H1 (cell line): Measurements from ENCODE around the gene PACSIN2. TPM values are rescaled to one million over a fixed set of nuclear protein-coding genes. Genes with fewer than 3 reads are reported as not detected.

ENCODE experiments used
- CTCF ChIA-PET: fragments of 300-600 bp; sonication (Branson Sonifier 250); formaldehyde crosslinking; loops from one replicate; lab custom pipeline; 2021; ENCODE audit not compliant: partially characterized antibody; lab: Charles Lee
- POLR2A ChIA-PET: fragments of 300-600 bp; sonication (Branson Sonifier 250); formaldehyde crosslinking; loops from one replicate; lab custom pipeline; 2021; ENCODE audit warnings: inconsistent platforms; ENCODE audit not compliant: partially characterized antibody; lab: Charles Lee
- DNase-seq, 2 experiments: peaks; one replicate each; pipeline versions ENCODE4 v3.0.0 to v3.0.0-alpha.2; 2010 to 2022; ENCODE audit warnings: low spot score in 2 of 2, low read depth in 1 of 2, mixed read lengths in 1 of 2
- FAIRE-seq: peaks from 2 replicates; lab custom pipeline; 2011; peaks lifted over from hg19 to GRCh38; lab: Jason Lieb, UNC
- H2AFZ ChIP-seq: 2 replicates; pipeline ENCODE4 v1.8.1; 2012; ENCODE audit warnings: low read length, inconsistent platforms
- H2AK5ac ChIP-seq: 2 replicates; pipeline ENCODE4 v1.6.1; 2013; ENCODE audit warnings: low read depth, low read length
- H2BK120ac ChIP-seq: replicated peaks from 2 replicates; pipeline ENCODE3; 2013; ENCODE audit warnings: low read depth, low read length, inconsistent platforms
- H2BK12ac ChIP-seq: 2 replicates; pipeline ENCODE4 v1.6.1; 2013; ENCODE audit warnings: low read depth, low read length
- H2BK15ac ChIP-seq: 2 replicates; pipeline ENCODE4 v1.6.1; 2013; ENCODE audit warnings: low read length
- H2BK20ac ChIP-seq: 2 replicates; pipeline ENCODE4 v1.6.1; 2013; ENCODE audit warnings: low read length
- H2BK5ac ChIP-seq: 2 replicates; pipeline ENCODE4 v1.6.1; 2013; ENCODE audit warnings: low read depth, low read length
- H3K14ac ChIP-seq: 2 replicates; pipeline ENCODE4 v1.6.1; 2013; ENCODE audit warnings: inconsistent platforms; ENCODE audit not compliant: insufficient read length
- H3K18ac ChIP-seq: 2 replicates; pipeline ENCODE4 v1.6.1; 2013; ENCODE audit warnings: low read length; ENCODE audit errors: extremely low read depth
- H3K23ac ChIP-seq: 2 replicates; pipeline ENCODE4 v1.6.1; 2013; ENCODE audit warnings: inconsistent platforms; ENCODE audit not compliant: insufficient read length
- H3K23me2 ChIP-seq: 2 replicates; pipeline ENCODE4 v1.6.1; 2013; ENCODE audit warnings: low read depth, low read length
- H3K27ac ChIP-seq: 2 replicates; pipeline ENCODE4 v1.6.1; 2011; ENCODE audit warnings: low read depth, low read length, inconsistent platforms
- H3K27me3 ChIP-seq, 4 experiments: replicated peaks in 1 of 4; 1 replicate in 1 of 4; 2 replicates in 3 of 4; pipeline versions ENCODE4 v1.6.1 to v1.8.1; 2011 to 2013; ENCODE audit warnings: low read length in 3 of 4, mild to moderate bottlenecking in 3 of 4, inconsistent platforms in 2 of 4, mixed read lengths in 2 of 4, moderate library complexity in 1 of 4; ENCODE audit not compliant: control insufficient read depth in 3 of 4, insufficient read depth in 3 of 4; ENCODE audit errors: extremely low read depth in 1 of 4
- H3K36me3 ChIP-seq, 4 experiments: 2 replicates each; pipeline versions ENCODE4 v1.6.1 to v1.8.1; 2011 to 2013; ENCODE audit warnings: mild to moderate bottlenecking in 4 of 4, low read length in 3 of 4, moderate library complexity in 2 of 4, control low read depth in 1 of 4, inconsistent platforms in 1 of 4; ENCODE audit not compliant: insufficient read depth in 4 of 4, control insufficient read depth in 2 of 4
- H3K4ac ChIP-seq: replicated peaks from 2 replicates; pipeline ENCODE3; 2013; ENCODE audit warnings: low read length, low read depth, mixed read lengths, inconsistent platforms; ENCODE audit not compliant: insufficient read length
- H3K4me1 ChIP-seq, 4 experiments: replicated peaks in 1 of 4; 1 replicate in 1 of 4; 2 replicates in 3 of 4; pipeline versions ENCODE4 v1.6.1 to v1.8.1; 2011 to 2013; ENCODE audit warnings: low read length in 3 of 4, inconsistent platforms in 2 of 4, mixed read lengths in 1 of 4; ENCODE audit not compliant: insufficient read depth in 4 of 4, control insufficient read depth in 3 of 4
- H3K4me2 ChIP-seq, 2 experiments: 2 replicates each; pipeline versions ENCODE4 v1.6.1 to v1.8.1; 2011 to 2013; ENCODE audit warnings: low read depth in 2 of 2, low read length in 2 of 2, control low read depth in 1 of 2, inconsistent platforms in 1 of 2, mild to moderate bottlenecking in 1 of 2; ENCODE audit not compliant: insufficient read depth in 1 of 2
- H3K4me3 ChIP-seq, 4 experiments: fragments of 200-600, 300-600 bp in 1 of 4; sonication (generic), shearing (Covaris generic), sonication (Bioruptor Twin) in 1 of 4; 2 replicates each; pipeline versions ENCODE4 v1.5.1 to v1.8.1; 2011 to 2016; ENCODE audit warnings: low read length in 4 of 4, low read depth in 3 of 4, control low read depth in 2 of 4, inconsistent platforms in 2 of 4, mild to moderate bottlenecking in 2 of 4, mixed read lengths in 1 of 4, moderate library complexity in 1 of 4; ENCODE audit not compliant: insufficient read depth in 2 of 4; ENCODE audit errors: extremely low read depth in 1 of 4
- H3K56ac ChIP-seq: replicated peaks from 2 replicates; pipeline ENCODE3; 2013; ENCODE audit warnings: low read depth, mild to moderate bottlenecking, mixed read lengths, low read length, inconsistent platforms; ENCODE audit not compliant: insufficient read length
- H3K79me1 ChIP-seq: 2 replicates; pipeline ENCODE4 v1.6.1; 2013; ENCODE audit warnings: low read depth, low read length, control low read depth
- H3K79me2 ChIP-seq, 2 experiments: 2 replicates each; pipeline versions ENCODE4 v1.6.1 to v1.8.1; 2012 to 2013; ENCODE audit warnings: low read length in 2 of 2, mild to moderate bottlenecking in 2 of 2, inconsistent platforms in 1 of 2; ENCODE audit not compliant: insufficient read depth in 2 of 2, control insufficient read depth in 1 of 2
- H3K9ac ChIP-seq, 4 experiments: replicated peaks in 1 of 4; 1 replicate in 1 of 4; 2 replicates in 3 of 4; pipeline versions ENCODE4 v1.6.1 to v1.8.1; 2011 to 2013; ENCODE audit warnings: low read depth in 3 of 4, low read length in 3 of 4, control low read depth in 2 of 4, mild to moderate bottlenecking in 2 of 4, moderate library complexity in 2 of 4, inconsistent platforms in 1 of 4; ENCODE audit errors: extremely low read depth in 1 of 4
- H3K9me3 ChIP-seq, 2 experiments: 2 replicates each; pipeline versions ENCODE4 v1.6.1 to v1.8.1; 2012 to 2013; ENCODE audit warnings: mild to moderate bottlenecking in 2 of 2, moderate library complexity in 2 of 2, control low read depth in 1 of 2, inconsistent platforms in 1 of 2, low read depth in 1 of 2, low read length in 1 of 2, mixed read lengths in 1 of 2; ENCODE audit not compliant: insufficient read depth in 2 of 2
- H4K20me1 ChIP-seq, 2 experiments: replicated peaks in 1 of 2; 2 replicates each; pipeline versions ENCODE3 to v1.8.1; 2011 to 2013; ENCODE audit warnings: inconsistent platforms in 2 of 2, low read length in 2 of 2, mild to moderate bottlenecking in 1 of 2; ENCODE audit not compliant: insufficient read depth in 2 of 2, control insufficient read depth in 1 of 2
- H4K5ac ChIP-seq: 2 replicates; pipeline ENCODE4 v1.6.1; 2013; ENCODE audit warnings: low read length, low read depth, mixed read lengths, inconsistent platforms; ENCODE audit not compliant: insufficient read length
- H4K8ac ChIP-seq: 2 replicates; pipeline ENCODE4 v1.8.0; 2013; ENCODE audit warnings: mild to moderate bottlenecking, moderate library complexity, low read length, inconsistent platforms; ENCODE audit not compliant: insufficient read depth; ENCODE audit errors: extremely low read depth
- H4K91ac ChIP-seq: replicated peaks from 2 replicates; pipeline ENCODE3; 2013; ENCODE audit warnings: low read length, mixed read lengths, inconsistent platforms; ENCODE audit not compliant: insufficient read length
- CBX5 ChIP-seq: fragments of 300-800, 300-1000 bp; sonication (generic); IDR thresholded peaks from 2 replicates; pipeline ENCODE4 v1.7.1; 2016; ENCODE audit warnings: antibody characterized with exemption, low read length, low read depth
- CBX8 ChIP-seq: fragments of 300-800, 300-1000 bp; sonication (generic); IDR thresholded peaks from 2 replicates; pipeline ENCODE4 v1.7.1; 2016; ENCODE audit warnings: low read depth, low read length, borderline replicate concordance
- CTBP2 ChIP-seq: IDR thresholded peaks from 2 replicates; pipeline ENCODE4 v1.7.0; 2011; ENCODE audit warnings: borderline replicate concordance, mild to moderate bottlenecking, moderate library complexity, mixed read lengths, low read length; ENCODE audit not compliant: insufficient read depth, insufficient read length
- GABPA ChIP-seq: IDR thresholded peaks from 2 replicates; pipeline ENCODE4 v1.6.1; 2011; ENCODE audit warnings: mild to moderate bottlenecking, low read length, moderate library complexity, borderline replicate concordance; ENCODE audit not compliant: insufficient read depth
- JUND ChIP-seq: IDR thresholded peaks from 2 replicates; pipeline ENCODE4 v1.6.1; 2011; ENCODE audit warnings: mild to moderate bottlenecking, improper control_type of control experiment, low read length
- KDM4A ChIP-seq: IDR thresholded peaks from one replicate; pipeline ENCODE4 v1.7.1; 2012; ENCODE audit warnings: low read depth, mild to moderate bottlenecking, moderate library complexity, low read length, inconsistent platforms; ENCODE audit not compliant: severe bottlenecking
- POLR2A ChIP-seq, 2 experiments: IDR thresholded peaks; 1 replicate in 1 of 2; 2 replicates in 1 of 2; pipeline ENCODE4 v1.6.1; 2011; ENCODE audit warnings: low read depth in 2 of 2, low read length in 2 of 2, mild to moderate bottlenecking in 2 of 2; ENCODE audit errors: control extremely low read depth in 1 of 2
- POLR2AphosphoS5 ChIP-seq: IDR thresholded peaks from 2 replicates; pipeline ENCODE4 v1.6.1; 2011; ENCODE audit warnings: low read depth, low read length
- RAD21 ChIP-seq, 2 experiments: IDR thresholded peaks in 1 of 2; conservative IDR thresholded peaks in 1 of 2; 2 replicates each; pipeline ENCODE4 v1.6.1; 2011; ENCODE audit warnings: low read depth in 2 of 2, low read length in 2 of 2, improper control_type of control experiment in 1 of 2, inconsistent platforms in 1 of 2, mild to moderate bottlenecking in 1 of 2, moderate library complexity in 1 of 2
- SIN3A ChIP-seq, 2 experiments: IDR thresholded peaks in 1 of 2; conservative IDR thresholded peaks in 1 of 2; 2 replicates each; pipeline ENCODE4 v1.6.1; 2011 to 2012; ENCODE audit warnings: low read length in 2 of 2, improper control_type of control experiment in 1 of 2, low read depth in 1 of 2, mild to moderate bottlenecking in 1 of 2
- SUZ12 ChIP-seq: fragments of 200-600 bp; sonication (generic); IDR thresholded peaks from 2 replicates; pipeline ENCODE4 v1.6.1; 2012; ENCODE audit warnings: mild to moderate bottlenecking, inconsistent platforms, low read length, moderate library complexity, mixed read lengths
- TAF7 ChIP-seq: optimal IDR thresholded peaks from 2 replicates; pipeline ENCODE3; 2011; ENCODE audit warnings: low read depth, mild to moderate bottlenecking, inconsistent platforms, low read length, moderate library complexity, borderline replicate concordance
- YY1 ChIP-seq: IDR thresholded peaks from 2 replicates; pipeline ENCODE4 v1.6.1; 2011; ENCODE audit warnings: low read depth, mild to moderate bottlenecking, low read length
- ZNF274 ChIP-seq: IDR thresholded peaks from 2 replicates; pipeline ENCODE4 v1.7.0; 2012; ENCODE audit warnings: low read length, borderline replicate concordance; ENCODE audit errors: extremely low read depth
- WGBS, 2 experiments: shearing (Covaris generic) in 1 of 2; methylation state at CpG; one replicate each; pipeline versions ENCODE4 v1.1.6 to v1.1.7; 2013 to 2015; ENCODE audit warnings: low lambda C conversion rate in 2 of 2, mixed read lengths in 2 of 2, inconsistent platforms in 1 of 2, low coverage in 1 of 2, missing lambda C conversion rate in 1 of 2; ENCODE audit not compliant: insufficient replicate concordance in 2 of 2, insufficient coverage in 1 of 2, insufficient read length in 1 of 2; ENCODE audit errors: extremely low coverage in 1 of 2, missing lambda C conversion rate in 1 of 2; 5-methylcytosine and 5-hydroxymethylcytosine counted together
- polyA plus RNA-seq, 7 experiments: library from polyadenylated mRNA; depleted of rRNA in 3 of 7; stranded (reverse) in 5 of 7; unstranded in 2 of 7; fragments of >200 nt in 5 of 7; fragments of 200-250 nt in 2 of 7; gene quantifications; 1 replicate in 5 of 7; 2 replicates in 1 of 7; 4 replicates in 1 of 7; pipeline versions ENCODE4 v1.2.1 to v1.2.3, GENCODE V29; 2011 to 2013; ENCODE audit warnings: missing spikeins in 2 of 7, mixed read lengths in 2 of 7
- total RNA-seq: library from RNA; stranded (reverse); fragmentation: NEBNext Ultra II Directional; extraction: Animal tissue kit (Norgen Biotek cat#: 25700); gene quantifications from 2 replicates; pipeline ENCODE4 v1.2.1, GENCODE V29; 2021

Gene PACSIN2
- total and polyA plus RNA-seq, 2 of the 8 experiments (the other 6 are each of a cell fraction or from before 2014, with no cell fraction given), result 44.8 to 64.2 TPM

DNA sequence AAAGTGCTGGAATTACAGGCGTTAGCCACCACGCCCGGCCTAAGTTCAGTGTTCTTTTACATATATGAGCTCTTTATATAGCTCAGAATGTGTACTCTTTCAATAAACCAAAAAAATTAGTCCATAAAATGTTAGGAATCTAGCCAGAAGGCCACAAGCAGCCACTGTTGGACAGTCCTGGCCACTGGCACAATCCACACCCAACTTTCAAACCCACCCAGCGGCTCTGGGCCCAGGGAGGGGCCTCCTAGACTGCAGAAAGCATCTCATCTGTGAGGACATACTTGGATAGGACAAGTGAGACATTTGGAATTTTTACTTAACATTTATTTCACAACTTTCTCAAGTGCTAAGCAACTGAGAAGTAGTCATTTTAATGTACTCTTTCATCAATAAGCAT is 6.4 kb downstream of the PACSIN2 start:
- Histone ChIP-seq H4K5ac (no peak overlapping the region), H2BK5ac (no peak overlapping the region), H2BK120ac (no peak overlapping the region), H3K4me3 (no peak overlapping the region), H3K79me1 (peaks cover 22% of the 10 kb centered on the region), H3K9me3 (no peaks in the 10 kb centered on the region), H2AK5ac (no peak overlapping the region), H3K4me2 (no peak overlapping the region), H3K9ac (no peak overlapping the region), H3K4me1 (peaks cover 6 to 29% (median 19%) of the 10 kb centered on the region in 4 experiments), H3K56ac (no peak overlapping the region), H2BK15ac (no peak overlapping the region), H3K23ac (no peak overlapping the region), H3K27ac (no peak overlapping the region), H4K8ac (no peak overlapping the region), H4K91ac (no peak overlapping the region), H3K36me3 (no peaks in the 10 kb centered on the region), H2AFZ (no peak overlapping the region), H4K20me1 (peaks cover 14 to 32% of the 10 kb centered on the region in 2 experiments), H2BK20ac (no peak overlapping the region), H3K18ac (no peak overlapping the region), H3K27me3 (no peaks in the 10 kb centered on the region), H3K23me2 (no peaks in the 10 kb centered on the region), H3K79me2 (peaks cover 31 to 100% of the 10 kb centered on the region in 2 experiments), H3K4ac (no peak overlapping the region), H3K14ac (no peak overlapping the region), H2BK12ac (no peak overlapping the region)
- DNase-seq (no peak), FAIRE-seq (no peak)
- POLR2A ChIA-PET, result interaction anchor here (0.6 to 8.8 kb wide), 4 partner anchors 6 to 394 kb away, joined by 3 to 94 read pairs (median 3); partner anchors contain the start of genes PACSIN2 and POLDIP3
- CTCF ChIA-PET, result interaction anchor here (1.0 to 1.7 kb wide), 5 partner anchors 8 to 52 kb away, joined by 3 read pairs; no protein-coding TSS in a partner anchor
- 95% methylated on average over 4 of the region's 4 CpGs; no CpG with 5 or more reads in 1 of the 2 experiments for WGBS, 2 experiments
- TF ChIP-seq POLR2AphosphoS5 (no peak), SUZ12 (no peak), YY1 (no peak), RAD21 (IDR thresholded peaks at IDR 0.05 in 1 of 2, conservative IDR thresholded peaks at IDR 0.05 in 1 of 2; ENCODE audit: low read depth in 2 of 2, low read length in 2 of 2) (no peak), TAF7 (no peak), CTBP2 (no peak), ZNF274 (no peak), JUND (no peak), POLR2A (IDR thresholded peaks at IDR 0.05; ENCODE audit: control extremely low read depth in 1 of 2, low read depth in 2 of 2, low read length in 2 of 2) (no peak), SIN3A (conservative IDR thresholded peaks at IDR 0.05 in 1 of 2, IDR thresholded peaks at IDR 0.05 in 1 of 2; ENCODE audit: low read depth in 1 of 2, low read length in 2 of 2) (no peak), CBX5 (no peak), KDM4A (no peak), CBX8 (no peak), GABPA (no peak)
